Hepatocyte (in vitro differentiated cells): ENCODE measurements around the gene COMP. TPM values are rescaled to one million over a fixed set of nuclear protein-coding genes. Genes with fewer than 3 reads are reported as not detected.

Source experiments
- DNase-seq: peaks from one replicate; pipeline ENCODE4 v3.0.0-alpha.2; 2016; ENCODE audit warnings: low spot score
- H2AFZ ChIP-seq: fragments of 200-600 bp; sonication (generic); 2 replicates; pipeline ENCODE4 v1.6.0; 2016; ENCODE audit warnings: antibody characterized with exemption, mild to moderate bottlenecking
- H3K27ac ChIP-seq: fragments of 200-600 bp; sonication (generic); 2 replicates; pipeline ENCODE4 v1.5.1; 2016; ENCODE audit warnings: mild to moderate bottlenecking
- H3K27me3 ChIP-seq: fragments of 200-600 bp; sonication (generic); 2 replicates; pipeline ENCODE4 v1.6.1; 2016
- H3K36me3 ChIP-seq: fragments of 200-600 bp; sonication (generic); replicated peaks from 2 replicates; pipeline ENCODE4 v1.5.1; 2016; ENCODE audit warnings: low read depth; ENCODE audit not compliant: insufficient read depth
- H3K4me1 ChIP-seq: fragments of 200-600 bp; sonication (generic); 2 replicates; pipeline ENCODE4 v1.5.1; 2016; ENCODE audit warnings: mild to moderate bottlenecking, moderate library complexity; ENCODE audit not compliant: insufficient read depth
- H3K4me2 ChIP-seq: fragments of 200-600 bp; sonication (generic); 2 replicates; pipeline ENCODE4 v1.6.0; 2016
- H3K4me3 ChIP-seq: fragments of 200-600 bp; sonication (generic); 2 replicates; pipeline ENCODE4 v1.5.1; 2016; ENCODE audit warnings: mild to moderate bottlenecking
- H3K79me2 ChIP-seq: fragments of 200-600 bp; sonication (generic); 2 replicates; pipeline ENCODE4 v1.6.0; 2017; ENCODE audit warnings: mild to moderate bottlenecking
- H3K9me2 ChIP-seq: fragments of 200-600 bp; sonication (generic); replicated peaks from 2 replicates; pipeline ENCODE4 v1.6.0; 2017; ENCODE audit warnings: mild to moderate bottlenecking; ENCODE audit not compliant: insufficient read depth
- H3K9me3 ChIP-seq: fragments of 200-600 bp; sonication (generic); 2 replicates; pipeline ENCODE4 v1.5.1; 2016; ENCODE audit warnings: low read depth, mild to moderate bottlenecking
- H4K20me1 ChIP-seq: fragments of 200-600 bp; sonication (generic); 2 replicates; pipeline ENCODE4 v1.6.0; 2016; ENCODE audit warnings: mild to moderate bottlenecking; ENCODE audit not compliant: insufficient read depth, poor library complexity, severe bottlenecking
- CTCF ChIP-seq: fragments of 200-600 bp; sonication (generic); IDR thresholded peaks from 2 replicates; pipeline ENCODE4 v1.5.1; 2016; ENCODE audit warnings: antibody characterized with exemption, mild to moderate bottlenecking; ENCODE audit not compliant: poor library complexity
- EZH2 ChIP-seq: fragments of 200-600 bp; sonication (generic); IDR thresholded peaks from 2 replicates; pipeline ENCODE4 v1.6.1; 2016; ENCODE audit warnings: antibody characterized with exemption, mild to moderate bottlenecking, borderline replicate concordance
- EZH2phosphoT487 ChIP-seq: fragments of 200-600 bp; sonication (generic); IDR thresholded peaks from one replicate; pipeline ENCODE4 v1.6.1; 2018; ENCODE audit warnings: antibody characterized with exemption, mild to moderate bottlenecking, low read depth, moderate library complexity; ENCODE audit not compliant: unreplicated experiment, severe bottlenecking
- WGBS: methylation state at CpG from one replicate; pipeline ENCODE4 v1.1.6; 2016; ENCODE audit warnings: low lambda C conversion rate; ENCODE audit errors: missing lambda C conversion rate; 5-methylcytosine and 5-hydroxymethylcytosine counted together
- polyA plus RNA-seq: library from polyadenylated mRNA; unstranded; fragments of >200 nt; fragmentation: Nextera tagmentation; extraction: Ambion mirVana; gene quantifications from 2 replicates; pipeline ENCODE4 v1.2.1, GENCODE V29; 2016
- total RNA-seq: library from RNA; depleted of rRNA; stranded (reverse); fragments of >200 nt; gene quantifications from 2 replicates; pipeline ENCODE4 v1.2.3, GENCODE V29; 2014

The COMP gene
- total and polyA plus RNA-seq, 2 experiments from 2014 or later = 2.8 to 16.3 TPM

- H3K36me3 ChIP-seq = no peaks in the 10 kb centered on the region
- no peak overlapping the region for H3K4me3 ChIP-seq
- TF ChIP-seq CTCF (no peak), EZH2 (no peak), EZH2phosphoT487 (no peak)
- H3K4me1 ChIP-seq = peaks cover 10% of the 10 kb centered on the region
- no peak overlapping the region for H3K27ac ChIP-seq
- no peaks in the 10 kb centered on the region for H3K9me2 ChIP-seq
- WGBS = 81% methylated on average over 10 of the region's 10 CpGs
- no peaks in the 10 kb centered on the region for H3K79me2 ChIP-seq
- no peak overlapping the region for H3K4me2 ChIP-seq
- H3K27me3 ChIP-seq = peaks cover 3% of the 10 kb centered on the region
- no peaks in the 10 kb centered on the region for H4K20me1 ChIP-seq
- no peak overlapping the region for H2AFZ ChIP-seq
- H3K9me3 ChIP-seq = no peaks in the 10 kb centered on the region
- no peak for DNase-seq
These were observed 9.5 kb upstream of the COMP start for GRCh38 chr19:18800636-18801035.

- DNase-seq = no peak
- Histone ChIP-seq H3K9me2 (no peaks in the 10 kb centered on the region), H4K20me1 (no peaks in the 10 kb centered on the region), H2AFZ (no peak overlapping the region), H3K9me3 (no peaks in the 10 kb centered on the region), H3K36me3 (no peaks in the 10 kb centered on the region), H3K4me2 (no peak overlapping the region), H3K4me1 (peaks cover 14% of the 10 kb centered on the region), H3K79me2 (no peaks in the 10 kb centered on the region), H3K27ac (no peak overlapping the region), H3K27me3 (peaks cover 3% of the 10 kb centered on the region), H3K4me3 (no peak overlapping the region)
- no peak for TF ChIP-seq EZH2
- no peak for TF ChIP-seq EZH2phosphoT487
- no peak for TF ChIP-seq CTCF
These were observed 9.0 kb upstream of the COMP start for GRCh38 chr19:18800079-18800478.

- no peak overlapping the region for H3K4me3 ChIP-seq
- H3K27me3 ChIP-seq = peaks cover 8% of the 10 kb centered on the region
- H3K9me2 ChIP-seq = no peaks in the 10 kb centered on the region
- H3K36me3 ChIP-seq = no peaks in the 10 kb centered on the region
- H3K9me3 ChIP-seq = no peaks in the 10 kb centered on the region
- TF ChIP-seq CTCF (no peak), EZH2 (no peak), EZH2phosphoT487 (no peak)
- H3K4me2 ChIP-seq = peak overlapping the region; percentile 63
- peak overlapping the region; percentile 66 for H3K27ac ChIP-seq
- H2AFZ ChIP-seq = no peak overlapping the region
- no peaks in the 10 kb centered on the region for H3K79me2 ChIP-seq
- H3K4me1 ChIP-seq = peaks cover 14% of the 10 kb centered on the region
- no peak for DNase-seq
- H4K20me1 ChIP-seq = no peaks in the 10 kb centered on the region
These were observed 8.4 kb upstream of the COMP start for GRCh38 chr19:18799389-18799970.
